AG10803 (cell line): Measurements from ENCODE around the gene ZCCHC7.

Experiments used
- DNase-seq: peaks from one replicate; pipeline ENCODE4 v3.0.0; 2010; ENCODE audit warnings: low read depth
- H3K4me3 ChIP-seq: 2 replicates; pipeline ENCODE4 v1.5.1; 2011; ENCODE audit warnings: mild to moderate bottlenecking, low read length, control low read depth
- CTCF ChIP-seq: conservative IDR thresholded peaks from 2 replicates; pipeline ENCODE4 v1.5.1; 2011; ENCODE audit warnings: mild to moderate bottlenecking, low read length, control low read depth, inconsistent platforms

ZCCHC7 gene

GRCh38 chr9:37149666-37150308 is 29.4 kb downstream of the ZCCHC7 start:
- no peak overlapping the region for H3K4me3 ChIP-seq
- no peak for DNase-seq
- TF ChIP-seq CTCF: no peak

GRCh38 chr9:37150415-37150814 is 30.0 kb downstream of the ZCCHC7 start:
- H3K4me3 ChIP-seq: no peak overlapping the region
- TF ChIP-seq CTCF: no peak
- DNase-seq: no peak

- DNase-seq: no peak
- no peak for TF ChIP-seq CTCF
- no peak overlapping the region for H3K4me3 ChIP-seq
Observed at GRCh38 chr9:37151812-37152211, 31.4 kb downstream of the ZCCHC7 start.

GRCh38 chr9:37152365-37152764 is 32.0 kb downstream of the ZCCHC7 start:
- H3K4me3 ChIP-seq: no peak overlapping the region
- no peak for DNase-seq
- TF ChIP-seq CTCF: no peak

- no peak for TF ChIP-seq CTCF
- DNase-seq: no peak
- H3K4me3 ChIP-seq: no peak overlapping the region
Observed at GRCh38 chr9:37155601-37156000, 35.2 kb downstream of the ZCCHC7 start.

- no peak for DNase-seq
- TF ChIP-seq CTCF: no peak
- no peak overlapping the region for H3K4me3 ChIP-seq
Observed at GRCh38 chr9:37156205-37156604, 35.8 kb downstream of the ZCCHC7 start.

GRCh38 chr9:37156781-37157356 is 36.5 kb downstream of the ZCCHC7 start:
- H3K4me3 ChIP-seq: no peak overlapping the region
- TF ChIP-seq CTCF: no peak
- DNase-seq: no peak
